Right ventricle myocardium superior (tissue), 1 donor: ENCODE measurements around the gene CSNK2A3. TPM values are rescaled to one million over a fixed set of nuclear protein-coding genes. Genes with fewer than 3 reads are reported as not detected.

Experiments
- ATAC-seq: fragments of 200-7000 bp; cut with Tn5 transposase; one replicate; pipeline ENCODE4 v1.9.1; 2020; ENCODE audit warnings: mild to moderate bottlenecking; ENCODE audit not compliant: poor library complexity
- DNase-seq: peaks from one replicate; pipeline ENCODE4 v3.0.0-alpha.2; 2020
- intact Hi-C: fragments of 100-400 bp; cut with DNase I; formaldehyde crosslinking; loops from one replicate; pipeline ENCODE4 v1.11.2; 2022
- total RNA-seq: library from RNA; stranded (reverse); fragmentation: NEBNext Ultra II Directional; extraction: Animal tissue kit (Norgen Biotek cat#: 25700); gene quantifications from one replicate; pipeline ENCODE4 v1.2.1, GENCODE V29; 2021
- donor health status: DM: no; HTN: yes; CAD: no; lungs with severe emphysema.

CSNK2A3 gene
- total RNA-seq, 1 donor from 2014 or later: 1.2 TPM

DNA sequence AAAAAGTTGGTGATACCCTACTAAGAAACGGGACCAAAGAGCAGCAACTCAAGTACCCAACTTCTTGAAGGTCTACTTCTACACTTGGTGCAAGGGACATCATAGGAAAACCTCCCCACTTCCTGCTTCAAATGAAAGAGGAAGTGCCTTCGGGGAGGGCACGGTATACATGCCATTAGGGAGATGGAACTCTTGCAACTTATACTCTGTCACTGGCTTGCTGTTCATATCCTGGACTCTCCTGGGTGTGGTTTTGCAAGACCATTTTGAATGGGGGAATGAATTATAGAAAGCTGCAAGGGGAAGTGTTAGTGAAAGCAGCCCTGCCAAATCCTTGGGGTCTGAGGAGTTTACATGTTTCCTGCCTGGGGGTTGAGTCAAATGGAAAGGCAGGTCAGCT is 41.9 kb downstream of the CSNK2A3 start:
- ATAC-seq (no peak), DNase-seq (no peak)
- intact Hi-C loops: no loop called here

DNA sequence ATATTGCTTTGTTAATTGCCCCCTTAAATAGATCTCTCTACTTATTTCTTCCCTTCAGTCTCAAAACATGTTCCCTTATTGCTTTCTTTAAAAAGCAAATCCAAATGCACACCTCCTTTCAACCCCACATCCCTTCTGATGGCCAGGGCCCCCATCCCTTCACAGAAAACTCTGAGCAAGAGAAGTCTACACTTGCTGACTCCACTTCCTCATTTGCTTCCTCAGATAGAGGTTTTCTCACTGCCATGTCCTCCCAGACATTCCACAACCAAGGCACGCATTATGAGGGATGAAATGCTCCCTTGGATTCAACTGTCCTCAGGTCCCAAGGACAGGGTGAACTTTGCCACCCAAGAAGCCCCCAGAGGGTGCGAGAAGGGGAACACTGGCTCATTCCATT is 43.1 kb downstream of the CSNK2A3 start:
- DNase-seq (no peak), ATAC-seq (no peak)
- intact Hi-C loops: no loop called here

DNA sequence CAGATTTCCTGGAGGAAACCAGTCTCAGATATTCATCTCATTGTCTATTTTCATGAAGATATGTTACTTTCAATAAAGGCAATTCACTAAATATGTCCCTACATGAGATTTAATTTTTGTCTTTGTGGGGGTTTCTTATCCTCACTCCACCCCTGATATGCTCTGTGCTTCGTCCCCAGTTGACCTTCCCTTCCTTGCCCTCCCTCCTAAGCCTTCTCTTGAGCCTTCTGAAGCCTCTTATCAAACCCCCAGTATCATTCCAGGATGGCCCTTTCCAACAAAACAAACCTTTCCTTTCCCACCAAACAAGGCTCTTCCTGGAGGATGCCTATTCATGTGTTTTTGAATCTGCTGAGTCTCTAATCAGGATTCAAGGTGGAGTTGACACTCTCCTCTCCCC is 44.8 kb downstream of the CSNK2A3 start:
- intact Hi-C loops: no loop called here
- no peak for ATAC-seq
- DNase-seq: no peak

DNA sequence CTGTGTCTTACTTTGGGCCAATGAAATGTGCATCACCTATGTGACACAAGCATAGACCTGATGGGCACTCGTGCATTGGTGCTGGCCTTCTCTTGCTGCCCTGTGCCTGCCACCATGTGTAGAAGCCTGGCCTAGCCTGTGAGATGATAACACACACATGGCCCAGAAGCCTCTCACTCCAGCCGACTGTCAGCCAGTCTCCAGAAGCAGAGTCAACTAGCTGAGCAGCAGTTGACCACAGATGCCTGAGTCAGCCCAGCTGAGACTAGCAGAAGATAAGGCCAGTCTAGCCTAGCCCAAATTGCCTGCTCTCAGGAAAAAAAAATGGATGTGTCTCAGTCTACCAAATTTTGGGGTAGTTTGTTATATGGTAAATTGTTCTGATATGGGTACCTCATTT is 46.2 kb downstream of the CSNK2A3 start:
- ATAC-seq (no peak), DNase-seq (no peak)
- intact Hi-C loops: no loop called here

DNA sequence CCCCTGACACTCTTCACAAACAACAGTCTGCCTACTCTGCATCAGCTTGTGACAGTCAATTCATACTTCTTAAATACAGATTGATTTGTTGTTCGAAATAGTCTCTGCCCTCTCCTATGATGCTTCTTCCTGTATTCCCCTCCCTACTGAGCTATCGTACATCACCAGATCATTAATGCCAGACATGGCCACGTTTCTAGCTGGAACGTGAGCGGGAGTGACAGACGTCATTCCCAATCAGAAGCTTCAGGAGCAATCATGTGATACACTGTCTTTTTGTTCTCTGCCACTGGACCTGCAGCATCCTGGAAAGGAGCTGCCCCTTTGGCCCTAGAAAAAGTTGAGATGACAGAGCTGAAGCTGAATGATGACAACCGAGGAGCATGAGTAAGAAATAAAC is 48.5 kb downstream of the CSNK2A3 start:
- DNase-seq (no peak), ATAC-seq (no peak)
- intact Hi-C loops: no loop called here

DNA sequence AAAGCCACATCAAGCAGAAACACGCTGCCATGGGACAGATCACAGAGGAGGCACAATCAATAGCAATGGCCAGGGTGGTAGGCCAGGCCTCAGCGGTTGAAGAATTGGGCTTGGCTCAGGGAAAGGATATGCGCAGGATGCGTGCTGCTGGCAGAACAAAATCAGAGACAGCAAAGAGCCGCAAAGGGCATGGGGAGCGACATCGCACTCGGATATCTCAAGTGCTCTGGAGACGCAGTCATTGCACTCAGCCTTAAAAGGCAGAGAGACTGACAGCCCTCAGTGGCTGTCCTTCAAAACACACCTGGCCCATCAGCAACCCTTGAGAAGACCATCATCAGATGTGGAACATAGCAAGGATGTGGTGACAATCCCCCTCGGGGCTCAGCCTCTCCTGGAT is 50.5 kb downstream of the CSNK2A3 start:
- intact Hi-C loops: no loop called here
- ATAC-seq (no peak), DNase-seq (no peak)
